Measurements from ENCODE around the gene OR6C76.
"Not testable (repeated sequence)": the region's sequence is repeated elsewhere in the genome, so short reads cannot be mapped to it uniquely, and the experiment has no call there.

OR6C76 gene

GRCh38 chr12:55414889-55415288 is 11.2 kb upstream of the OR6C76 start:
- H3K4me3 ChIP-seq (ENCODE audit: low read depth, low read length); in situ Hi-C loops (cut with HindIII; ENCODE audit: low sequenced_read_pairs); DNase-seq (ENCODE audit: low read depth, low spot score): not testable (repeated sequence)

GRCh38 chr12:55416961-55417360 is 9.1 kb upstream of the OR6C76 start:
- DNase-seq (ENCODE audit: low read depth, low spot score): no peak
- in situ Hi-C loops (cut with HindIII; ENCODE audit: low sequenced_read_pairs): no loop called here
- no peak for TF ChIP-seq CTCF (IDR thresholded peaks at IDR 0.05; ENCODE audit: low read depth, low read length)
- no peak overlapping the region for H3K4me3 ChIP-seq (ENCODE audit: low read depth, low read length)

GRCh38 chr12:55420307-55420962 is 5.6 kb upstream of the OR6C76 start:
- no peak for DNase-seq (ENCODE audit: low read depth, low spot score)
- in situ Hi-C loops (cut with HindIII; ENCODE audit: low sequenced_read_pairs): no loop called here
- TF ChIP-seq CTCF (IDR thresholded peaks at IDR 0.05; ENCODE audit: low read depth, low read length): no peak
- H3K4me3 ChIP-seq (ENCODE audit: low read depth, low read length): no peak overlapping the region

GRCh38 chr12:55428331-55429243 is 2.5 kb downstream of the OR6C76 start:
- no peak overlapping the region for H3K4me3 ChIP-seq (ENCODE audit: low read depth, low read length)
- in situ Hi-C loops (cut with HindIII; ENCODE audit: low sequenced_read_pairs): no loop called here
- DNase-seq (ENCODE audit: low read depth, low spot score): no peak
- no peak for TF ChIP-seq CTCF (IDR thresholded peaks at IDR 0.05; ENCODE audit: low read depth, low read length)

GRCh38 chr12:55441233-55441632 is 15.2 kb downstream of the OR6C76 start:
- in situ Hi-C loops (cut with HindIII; ENCODE audit: low sequenced_read_pairs); DNase-seq (ENCODE audit: low read depth, low spot score); H3K4me3 ChIP-seq (ENCODE audit: low read depth, low read length): not testable (repeated sequence)

GRCh38 chr12:55443776-55444175 is 17.7 kb downstream of the OR6C76 start, which contains the start of gene OR6C2:
Gene OR6C2, plus strand, starts transcription at chr12:55444076. Its CDS starts 8,138 bp downstream, at chr12:55452214.
- TF ChIP-seq CTCF (IDR thresholded peaks at IDR 0.05; ENCODE audit: low read depth, low read length): no peak
- in situ Hi-C loops (cut with HindIII; ENCODE audit: low sequenced_read_pairs): no loop called here

GRCh38 chr12:55445357-55445756 is 19.3 kb downstream of the OR6C76 start:
- in situ Hi-C loops (cut with HindIII; ENCODE audit: low sequenced_read_pairs): no loop called here
- no peak for DNase-seq (ENCODE audit: low read depth, low spot score)
- no peak for TF ChIP-seq CTCF (IDR thresholded peaks at IDR 0.05; ENCODE audit: low read depth, low read length)
- H3K4me3 ChIP-seq (ENCODE audit: low read depth, low read length): no peak overlapping the region

More at GRCh38 chr12:55443776-55444175, 17.7 kb downstream of the OR6C76 start, which contains the start of gene OR6C2:
- no peak for DNase-seq (ENCODE audit: low read depth, low spot score)
- no peak within 1 kb of the TSS for H3K4me3 ChIP-seq (ENCODE audit: low read depth, low read length)
